HG03571 (cell line): ENCODE measurements around the gene PTBP1.

ENCODE experiments used
- ATAC-seq: cut with Tn5 transposase; IDR thresholded peaks from one replicate; pipeline ENCODE4 v1.9.1; 2021; ENCODE audit not compliant: unreplicated experiment

Gene PTBP1

GRCh38 chr19:772063-772462, 25.2 kb upstream of the PTBP1 start:
- no peak for ATAC-seq

GRCh38 chr19:772730-773436, 24.4 kb upstream of the PTBP1 start:
- ATAC-seq, result no peak

GRCh38 chr19:776549-776948, 20.7 kb upstream of the PTBP1 start:
- ATAC-seq, result no peak

- ATAC-seq, result no peak
Observed at GRCh38 chr19:778910-779653, 18.2 kb upstream of the PTBP1 start.

DNA sequence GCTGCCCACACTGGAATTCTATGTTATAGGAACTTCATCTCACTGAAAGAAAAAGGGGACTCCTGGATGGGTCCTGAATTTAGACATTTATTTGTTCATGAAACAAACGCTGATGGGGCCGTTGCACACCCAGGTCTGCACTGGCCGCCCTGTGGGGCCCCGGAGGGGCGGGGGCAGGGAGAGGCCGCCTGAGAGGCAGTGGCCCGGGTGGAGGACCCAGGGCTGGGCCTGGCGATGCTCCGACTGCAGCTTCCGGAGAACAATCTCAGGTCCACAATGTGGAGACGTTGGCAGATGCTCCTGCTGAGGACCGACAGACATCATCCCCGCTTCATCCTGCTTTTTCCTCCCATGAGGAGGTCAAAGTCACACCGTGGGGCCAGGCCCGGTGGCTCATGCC, 16.3 kb upstream of the PTBP1 start:
- no peak for ATAC-seq

GRCh38 chr19:781800-782184, 15.5 kb upstream of the PTBP1 start:
- no peak for ATAC-seq

DNA sequence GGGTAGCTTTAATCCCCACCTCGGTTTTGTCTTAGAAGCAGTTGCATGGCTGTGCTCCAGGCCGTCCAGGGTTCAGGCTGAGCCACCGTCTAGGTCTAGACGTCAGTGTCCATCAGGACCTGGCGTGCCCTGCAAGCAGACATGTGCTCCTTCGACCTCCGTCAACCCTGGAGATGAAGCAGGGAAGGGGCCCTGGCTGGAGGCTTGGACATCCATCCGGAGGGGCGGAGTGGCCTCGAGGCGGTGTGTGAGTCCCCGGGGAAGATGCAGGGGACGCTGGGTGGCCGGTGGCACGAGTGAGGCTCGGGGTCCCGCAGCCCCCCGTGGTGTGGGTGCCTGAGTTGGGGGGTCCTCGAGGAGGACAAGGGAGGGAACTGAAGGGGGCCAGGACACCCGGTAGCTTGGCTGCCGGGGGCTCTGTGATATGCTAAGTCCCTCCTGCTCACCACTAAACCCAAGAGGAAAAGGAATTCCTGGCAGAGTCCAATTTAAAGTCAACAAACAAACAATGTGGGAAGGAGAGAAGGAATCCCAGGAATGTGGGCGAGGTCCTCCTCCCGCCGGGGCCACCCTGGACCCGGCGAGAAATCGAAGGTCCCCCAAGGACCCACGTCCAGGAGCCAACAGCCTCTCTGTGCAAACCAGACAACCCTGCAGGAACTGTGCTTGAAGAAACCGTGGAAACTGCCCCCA, 14.9 kb upstream of the PTBP1 start:
- ATAC-seq, result no peak

DNA sequence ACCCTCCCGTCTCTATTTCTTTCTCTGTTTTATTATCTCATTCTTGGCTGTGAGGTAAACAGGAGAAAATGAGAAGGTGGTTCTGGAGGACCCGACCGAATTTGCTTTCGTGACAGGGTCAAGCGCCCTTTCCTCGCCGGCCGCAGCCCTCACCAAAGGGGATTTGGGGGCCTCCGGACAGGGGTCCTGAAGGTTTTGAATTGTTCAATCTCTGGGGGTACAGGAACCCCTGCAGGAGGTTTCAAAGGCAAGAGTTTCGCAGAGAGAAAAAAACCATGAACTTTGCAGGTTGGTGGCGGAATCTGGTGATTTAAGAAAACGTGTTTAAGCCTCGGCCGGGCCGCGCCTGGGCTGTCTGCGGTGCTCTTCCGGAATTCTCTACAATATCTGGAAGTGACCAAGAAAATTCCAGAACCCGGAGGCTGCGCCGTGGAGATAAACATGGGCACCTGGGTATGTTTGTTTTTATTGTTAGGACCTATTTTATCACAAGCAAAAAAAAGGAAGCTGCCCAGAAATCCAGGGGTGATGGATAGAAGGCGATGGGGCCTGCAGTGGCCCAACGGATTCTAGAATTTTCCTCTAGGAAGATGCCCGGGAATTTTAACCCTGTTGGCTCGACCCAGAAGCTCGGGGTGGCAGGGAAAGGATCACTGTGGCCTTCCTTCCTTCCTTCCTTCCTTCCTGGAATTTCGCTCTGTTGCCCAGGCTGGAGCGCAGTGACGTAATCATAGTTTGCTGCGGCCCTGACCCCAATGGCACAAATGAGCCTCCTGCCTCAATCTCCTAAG, 14.2 kb upstream of the PTBP1 start:
- ATAC-seq, result no peak

GRCh38 chr19:784541-784940, 12.7 kb upstream of the PTBP1 start:
- ATAC-seq, result no peak

- ATAC-seq, result no peak
Observed at GRCh38 chr19:787536-787935, 9.7 kb upstream of the PTBP1 start.

DNA sequence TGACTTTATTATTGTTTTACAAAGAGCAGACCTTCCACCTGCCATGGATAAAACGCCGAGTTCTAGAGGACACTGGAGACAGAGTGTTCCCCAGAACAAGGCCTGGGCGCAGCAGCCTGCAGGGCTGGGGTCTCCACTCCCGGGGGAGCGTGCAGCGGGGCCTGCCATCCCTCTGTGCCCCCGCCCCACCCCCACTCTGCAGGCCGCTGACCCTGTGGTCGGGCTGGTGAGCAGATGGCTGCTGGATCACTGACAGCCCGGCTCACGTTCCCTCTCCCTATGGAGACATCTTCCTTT, 8.6 kb upstream of the PTBP1 start:
- no peak for ATAC-seq

DNA sequence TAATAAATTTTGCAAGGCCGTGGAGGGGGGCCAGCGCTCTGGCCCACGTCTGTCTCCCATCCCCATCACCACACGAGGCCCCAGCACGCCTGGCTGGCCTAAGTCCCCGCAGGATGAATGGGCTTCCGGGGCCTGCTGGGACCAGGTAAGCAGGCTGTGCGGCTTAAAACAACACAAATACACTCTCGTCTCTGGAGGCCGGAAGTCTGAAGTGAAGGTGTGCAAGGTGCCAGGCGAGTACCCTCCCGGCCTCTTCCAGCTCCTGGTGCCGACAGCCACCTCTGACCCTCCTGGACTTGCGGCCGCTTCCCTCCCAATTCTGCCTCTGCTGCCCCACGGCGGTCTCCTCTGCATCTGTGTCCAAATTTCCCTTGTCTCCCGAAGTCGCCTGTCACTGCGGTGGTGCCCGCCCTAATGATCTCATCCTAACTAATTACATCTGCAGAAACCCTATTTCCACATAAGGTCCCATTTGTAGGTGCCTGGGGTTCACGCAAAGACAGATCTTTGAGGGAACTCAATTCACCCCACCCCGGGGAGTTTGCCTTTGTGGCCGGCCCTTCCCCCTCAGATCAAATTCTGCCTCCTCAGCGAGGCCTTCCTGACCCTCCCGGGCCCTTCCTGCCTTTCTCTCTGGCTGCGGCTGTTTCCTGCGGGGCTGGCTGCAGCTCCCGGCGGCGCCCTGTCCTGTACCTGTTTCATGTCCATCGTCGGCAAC, 8.1 kb upstream of the PTBP1 start:
- ATAC-seq, result no peak

GRCh38 chr19:789701-790060, 7.6 kb upstream of the PTBP1 start:
- no peak for ATAC-seq

DNA sequence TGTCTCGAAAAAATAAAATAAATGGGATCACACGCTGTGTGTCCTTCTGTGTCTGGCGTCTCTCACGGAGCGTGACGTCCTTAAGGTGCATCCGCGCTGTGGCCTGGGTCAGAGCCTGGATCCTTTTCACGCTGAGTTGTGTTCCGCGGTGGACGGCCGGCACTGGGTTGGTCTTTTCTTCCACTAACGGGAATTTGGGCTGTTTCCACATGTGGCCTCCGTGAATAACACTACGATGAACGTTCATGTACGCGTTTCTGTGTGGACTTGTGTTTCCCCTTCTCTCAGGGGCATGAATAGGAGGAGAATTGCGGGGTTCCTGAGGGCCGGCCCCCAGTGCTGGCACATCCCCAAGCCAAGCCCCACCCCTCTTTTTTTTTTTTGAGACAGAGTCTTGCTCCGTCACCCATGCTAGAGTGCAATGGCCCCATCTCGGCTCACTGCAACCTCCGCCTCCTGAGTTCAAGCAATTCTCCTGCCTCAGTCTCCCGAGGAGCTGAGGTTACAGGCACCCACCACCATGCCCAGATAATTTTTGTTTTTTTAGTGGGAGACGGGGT, 6.2 kb upstream of the PTBP1 start:
- ATAC-seq, result no peak

DNA sequence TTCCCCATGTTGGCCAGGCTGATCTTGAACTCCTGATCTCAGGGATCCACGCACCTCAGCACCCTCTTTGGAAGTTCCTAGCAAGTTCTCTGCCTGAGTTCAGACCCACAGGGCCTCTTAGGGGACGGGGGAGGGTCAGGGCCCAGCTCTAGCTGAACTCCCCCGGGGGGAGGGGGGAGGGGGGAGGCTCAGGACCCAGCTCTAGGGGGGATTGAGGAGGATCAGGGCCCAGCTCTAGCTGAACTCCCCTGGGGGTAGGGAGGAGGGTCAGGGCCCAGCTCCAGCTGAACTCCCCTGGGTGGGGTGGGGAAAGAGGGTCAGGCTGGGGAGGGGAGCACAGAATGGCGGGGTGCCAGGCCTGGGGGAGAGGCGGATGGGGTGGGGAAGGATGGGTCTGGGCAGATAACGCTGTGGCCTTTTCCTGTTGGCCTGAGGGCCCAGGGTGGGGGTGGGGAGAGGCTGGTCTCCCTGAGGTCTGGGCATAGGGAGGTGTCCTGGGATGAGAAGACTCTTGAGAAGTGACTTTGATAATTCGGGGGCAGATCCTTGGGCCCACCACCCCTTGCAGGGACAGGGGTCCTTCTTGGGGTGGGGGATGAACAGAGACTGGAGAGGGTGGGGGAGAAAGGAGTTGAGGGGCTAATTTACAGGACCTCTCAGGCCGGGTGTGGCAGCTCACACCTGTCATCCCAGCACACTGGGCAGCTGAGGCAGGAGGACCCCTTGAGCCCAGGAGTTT, 5.5 kb upstream of the PTBP1 start:
- ATAC-seq, result no peak

DNA sequence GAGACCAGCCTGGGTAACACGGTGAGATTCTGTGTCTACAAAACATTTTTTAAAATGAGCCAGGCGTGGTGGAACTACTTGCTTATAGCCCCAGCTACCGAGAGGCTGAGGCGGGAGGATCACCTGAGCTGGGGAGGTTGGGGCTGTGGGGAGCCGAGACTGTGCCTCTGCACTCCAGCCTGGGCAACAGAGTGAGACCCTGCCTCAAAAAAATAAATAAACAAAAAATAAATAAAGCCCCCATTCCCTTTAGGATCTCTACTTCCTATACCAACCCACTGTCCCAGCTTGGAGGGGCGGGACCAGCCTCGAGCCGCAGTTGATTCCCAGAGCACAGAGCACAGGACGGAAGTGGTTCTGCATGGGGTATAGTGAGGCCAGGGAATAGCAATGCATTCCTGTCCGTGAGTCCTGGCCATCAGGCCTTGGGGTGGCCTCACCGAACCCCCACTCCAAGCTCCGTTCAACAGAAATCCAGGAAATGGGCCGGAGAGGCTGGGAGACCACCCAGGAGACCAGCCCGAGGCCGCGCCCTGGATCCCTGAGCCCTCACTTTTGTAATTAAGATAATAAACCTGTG, 4.9 kb upstream of the PTBP1 start:
- no peak for ATAC-seq

- ATAC-seq, result no peak
Observed at GRCh38 chr19:793806-794205, 3.4 kb upstream of the PTBP1 start.

DNA sequence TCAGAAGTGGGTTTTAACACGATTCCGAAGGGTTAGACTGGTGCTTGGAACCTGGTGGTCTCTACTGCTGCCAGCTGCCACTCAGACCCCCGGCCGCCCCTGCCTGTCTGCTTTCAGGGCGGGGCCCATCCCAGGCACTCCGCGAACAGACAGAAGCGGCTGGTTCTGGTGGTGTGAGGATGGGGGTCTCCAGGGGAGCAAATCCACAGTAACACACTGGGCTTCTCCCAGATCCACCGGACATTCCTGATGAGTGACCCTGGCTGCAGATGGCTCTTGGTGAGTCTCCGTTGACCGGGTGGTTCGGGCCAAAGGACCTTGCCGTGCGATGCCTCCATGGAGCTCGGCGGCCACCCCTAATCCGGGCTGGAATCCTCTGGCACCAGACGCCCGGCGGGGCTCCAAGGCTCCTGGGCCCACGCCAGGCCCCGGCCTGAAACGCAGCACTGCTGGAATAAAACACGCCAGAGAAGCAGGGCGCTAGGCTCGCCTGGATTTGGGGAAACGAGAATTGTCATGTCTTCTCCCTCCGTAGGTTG, 2.1 kb upstream of the PTBP1 start:
- ATAC-seq, result no peak
